Loucy (cell line): ENCODE measurements around the gene WFDC5.

Experiments used
- H2AFZ ChIP-seq: fragments of 200-600 bp; sonication (generic); 2 replicates; pipeline ENCODE4 v1.6.0; 2016; ENCODE audit warnings: antibody characterized with exemption, mild to moderate bottlenecking, low read length, moderate library complexity
- H3F3A ChIP-seq: fragments of 200-600 bp; 2 replicates; pipeline ENCODE4 v1.6.0; 2016; ENCODE audit warnings: antibody characterized with exemption, low read depth, mild to moderate bottlenecking
- H3K27me3 ChIP-seq: fragments of 200-600 bp; sonication (generic); 2 replicates; pipeline ENCODE4 v1.6.1; 2014; ENCODE audit warnings: low read length, mild to moderate bottlenecking; ENCODE audit not compliant: insufficient read depth, poor library complexity, severe bottlenecking
- H3K36me3 ChIP-seq: fragments of 200-600 bp; sonication (generic); 2 replicates; pipeline ENCODE4 v1.6.1; 2016; ENCODE audit warnings: low read length; ENCODE audit not compliant: insufficient read depth
- H3K4me1 ChIP-seq: fragments of 200-600 bp; sonication (generic); 2 replicates; pipeline ENCODE4 v1.5.1; 2014; ENCODE audit warnings: low read length, mild to moderate bottlenecking; ENCODE audit not compliant: insufficient read depth, poor library complexity, severe bottlenecking
- H3K4me2 ChIP-seq: fragments of 200-600 bp; sonication (generic); 2 replicates; pipeline ENCODE4 v1.6.0; 2014; ENCODE audit warnings: antibody characterized with exemption, low read length, low read depth, mild to moderate bottlenecking; ENCODE audit not compliant: poor library complexity, severe bottlenecking
- H3K4me3 ChIP-seq: fragments of 200-600 bp; sonication (generic); 2 replicates; pipeline ENCODE4 v1.5.1; 2014; ENCODE audit warnings: low read length, mild to moderate bottlenecking, mixed read lengths; ENCODE audit not compliant: poor library complexity, severe bottlenecking
- H3K79me2 ChIP-seq: fragments of 200-600 bp; sonication (generic); 2 replicates; pipeline ENCODE4 v1.6.1; 2014; ENCODE audit warnings: low read length; ENCODE audit not compliant: insufficient read depth
- H3K9ac ChIP-seq: fragments of 200-600 bp; sonication (generic); 2 replicates; pipeline ENCODE4 v1.6.0; 2014; ENCODE audit warnings: mild to moderate bottlenecking, low read depth, low read length, moderate library complexity; ENCODE audit not compliant: poor library complexity, severe bottlenecking
- H3K9me2 ChIP-seq: fragments of 200-600 bp; sonication (generic); replicated peaks from 2 replicates; pipeline ENCODE4 v1.6.1; 2016; ENCODE audit warnings: low read depth, low read length, mixed read lengths
- H3K9me3 ChIP-seq: fragments of 200-600 bp; sonication (generic); 2 replicates; pipeline ENCODE4 v1.6.1; 2014; ENCODE audit warnings: mild to moderate bottlenecking, antibody characterized with exemption, low read length, low read depth; ENCODE audit not compliant: insufficient read depth
- H4K20me1 ChIP-seq: fragments of 200-600 bp; sonication (generic); 2 replicates; pipeline ENCODE4 v1.6.0; 2014; ENCODE audit warnings: antibody characterized with exemption, low read length, mild to moderate bottlenecking; ENCODE audit not compliant: insufficient read depth, poor library complexity, severe bottlenecking
- CTCF ChIP-seq: fragments of 200-600 bp; sonication (generic); conservative IDR thresholded peaks from 2 replicates; pipeline ENCODE4 v1.5.1; 2014; ENCODE audit warnings: mild to moderate bottlenecking, antibody characterized with exemption, low read length
- EZH2phosphoT487 ChIP-seq: fragments of 200-600 bp; IDR thresholded peaks from 2 replicates; pipeline ENCODE4 v1.6.1; 2018; ENCODE audit warnings: antibody characterized with exemption, mild to moderate bottlenecking, moderate library complexity, borderline replicate concordance

The WFDC5 gene

GRCh38 chr20:45153147-45153546 lies 38.2 kb upstream of the WFDC5 start:
- TF ChIP-seq CTCF (no peak), EZH2phosphoT487 (no peak)
- Histone ChIP-seq H2AFZ (no peak overlapping the region), H3K36me3 (no peaks in the 10 kb centered on the region), H3K27me3 (no peaks in the 10 kb centered on the region), H3K4me2 (no peak overlapping the region), H3F3A (no peaks in the 10 kb centered on the region), H3K4me3 (no peak overlapping the region), H3K9me2 (no peaks in the 10 kb centered on the region), H3K9ac (no peak overlapping the region), H3K9me3 (no peaks in the 10 kb centered on the region), H4K20me1 (no peaks in the 10 kb centered on the region), H3K4me1 (no peaks in the 10 kb centered on the region), H3K79me2 (no peaks in the 10 kb centered on the region)

GRCh38 chr20:45152405-45152804 lies 37.4 kb upstream of the WFDC5 start:
- Histone ChIP-seq H3K4me3 (no peak overlapping the region), H3K9ac (no peak overlapping the region), H3K27me3 (peaks cover 4% of the 10 kb centered on the region), H3F3A (no peaks in the 10 kb centered on the region), H3K9me2 (no peaks in the 10 kb centered on the region), H3K36me3 (no peaks in the 10 kb centered on the region), H3K9me3 (no peaks in the 10 kb centered on the region), H2AFZ (no peak overlapping the region), H3K4me2 (no peak overlapping the region), H3K4me1 (no peaks in the 10 kb centered on the region), H3K79me2 (no peaks in the 10 kb centered on the region), H4K20me1 (no peaks in the 10 kb centered on the region)
- TF ChIP-seq CTCF: no peak
- no peak for TF ChIP-seq EZH2phosphoT487

GRCh38 chr20:45149062-45149461 lies 34.1 kb upstream of the WFDC5 start:
- no peaks in the 10 kb centered on the region for H3K9me2 ChIP-seq
- H3K4me2 ChIP-seq: no peak overlapping the region
- H3K27me3 ChIP-seq: peaks cover 38% of the 10 kb centered on the region
- no peaks in the 10 kb centered on the region for H4K20me1 ChIP-seq
- H3K9ac ChIP-seq: no peak overlapping the region
- H3K36me3 ChIP-seq: no peaks in the 10 kb centered on the region
- TF ChIP-seq EZH2phosphoT487 (no peak), CTCF (no peak)
- no peaks in the 10 kb centered on the region for H3F3A ChIP-seq
- H3K79me2 ChIP-seq: no peaks in the 10 kb centered on the region
- no peaks in the 10 kb centered on the region for H3K9me3 ChIP-seq
- no peaks in the 10 kb centered on the region for H3K4me1 ChIP-seq
- H2AFZ ChIP-seq: no peak overlapping the region
- H3K4me3 ChIP-seq: no peak overlapping the region
